Smooth muscle cell (in vitro differentiated cells): Measurements from ENCODE around the gene EPOP. TPM values are rescaled to one million over a fixed set of nuclear protein-coding genes. Genes with fewer than 3 reads are reported as not detected.

Experiments used
- DNase-seq: peaks from one replicate; lab custom pipeline; 2025; ENCODE audit not compliant: unreplicated experiment; lab: John Stamatoyannopoulos, UW
- H2AFZ ChIP-seq: fragments of 200-600 bp; sonication (generic); 2 replicates; pipeline ENCODE4 v1.6.0; 2016; ENCODE audit warnings: antibody characterized with exemption, low read depth, mild to moderate bottlenecking
- H3F3A ChIP-seq: fragments of 200-600 bp; sonication (generic); 2 replicates; pipeline ENCODE4 v1.6.0; 2017; ENCODE audit warnings: antibody characterized with exemption, low read depth
- H3K27ac ChIP-seq: fragments of 200-600 bp; sonication (generic); 2 replicates; pipeline ENCODE4 v1.5.1; 2016; ENCODE audit warnings: low read depth, mild to moderate bottlenecking
- H3K27me3 ChIP-seq: fragments of 200-600 bp; sonication (generic); 2 replicates; pipeline ENCODE4 v1.6.1; 2016; ENCODE audit warnings: low read depth, mild to moderate bottlenecking
- H3K36me3 ChIP-seq: fragments of 200-600 bp; sonication (generic); 2 replicates; pipeline ENCODE4 v1.5.1; 2016; ENCODE audit warnings: low read depth
- H3K4me1 ChIP-seq: fragments of 200-600 bp; sonication (generic); 2 replicates; pipeline ENCODE4 v1.5.1; 2016; ENCODE audit warnings: low read depth
- H3K4me2 ChIP-seq: fragments of 200-600 bp; sonication (generic); 2 replicates; pipeline ENCODE4 v1.6.0; 2016; ENCODE audit warnings: mild to moderate bottlenecking
- H3K4me3 ChIP-seq: fragments of 200-600 bp; sonication (generic); 2 replicates; pipeline ENCODE4 v1.5.1; 2016; ENCODE audit warnings: mild to moderate bottlenecking
- H3K79me2 ChIP-seq: fragments of 200-600 bp; sonication (generic); 2 replicates; pipeline ENCODE4 v1.6.0; 2016; ENCODE audit warnings: low read depth, mild to moderate bottlenecking
- H3K9ac ChIP-seq: fragments of 200-600 bp; sonication (generic); 2 replicates; pipeline ENCODE4 v1.6.0; 2016; ENCODE audit warnings: low read depth
- H3K9me3 ChIP-seq: fragments of 200-600 bp; sonication (generic); replicated peaks from 2 replicates; pipeline ENCODE4 v1.5.1; 2016; ENCODE audit warnings: low read depth
- H4K20me1 ChIP-seq: fragments of 200-600 bp; sonication (generic); 2 replicates; pipeline ENCODE4 v1.6.0; 2016; ENCODE audit warnings: low read depth
- CTCF ChIP-seq: fragments of 200-600 bp; sonication (generic); IDR thresholded peaks from 2 replicates; pipeline ENCODE4 v1.5.1; 2017; ENCODE audit warnings: borderline replicate concordance, mild to moderate bottlenecking, antibody characterized with exemption; ENCODE audit not compliant: insufficient read depth, poor library complexity, severe bottlenecking
- WGBS: methylation state at CpG from one replicate; pipeline ENCODE4 v1.1.7; 2016; ENCODE audit warnings: low lambda C conversion rate; 5-methylcytosine and 5-hydroxymethylcytosine counted together
- polyA plus RNA-seq: library from polyadenylated mRNA; unstranded; fragments of >200 nt; fragmentation: Nextera tagmentation; extraction: Ambion mirVana; gene quantifications from 2 replicates; pipeline ENCODE4 v1.2.1, GENCODE V29; 2016
- total RNA-seq: library from RNA; depleted of rRNA; stranded (reverse); fragments of >200 nt; gene quantifications from 2 replicates; pipeline ENCODE4 v1.2.3, GENCODE V29; 2014

EPOP gene
- total and polyA plus RNA-seq, 2 experiments from 2014 or later: 0.40 to 0.85 TPM

- Histone ChIP-seq H3K9me3 (no peaks in the 10 kb centered on the region), H3K36me3 (no peaks in the 10 kb centered on the region), H4K20me1 (no peaks in the 10 kb centered on the region), H2AFZ (no peak overlapping the region), H3K9ac (no peak overlapping the region), H3F3A (no peaks in the 10 kb centered on the region), H3K4me3 (peak overlapping the region; percentile 41), H3K4me1 (peaks cover 11% of the 10 kb centered on the region), H3K4me2 (peak overlapping the region; percentile 83), H3K27me3 (no peaks in the 10 kb centered on the region), H3K79me2 (no peaks in the 10 kb centered on the region), H3K27ac (no peak overlapping the region)
- DNase-seq: no peak
- no peak for TF ChIP-seq CTCF
- WGBS: 41% methylated on average over 30 of the region's 39 CpGs
Observed at GRCh38 chr17:38719943-38720641, 45.3 kb upstream of the EPOP start.

GRCh38 chr17:38719289-38719942 lies 44.7 kb upstream of the EPOP start:
- no peak for DNase-seq
- H3K27ac ChIP-seq: no peak overlapping the region
- H3K9me3 ChIP-seq: no peaks in the 10 kb centered on the region
- no peaks in the 10 kb centered on the region for H3K79me2 ChIP-seq
- no peaks in the 10 kb centered on the region for H3K36me3 ChIP-seq
- no peak overlapping the region for H3K9ac ChIP-seq
- no peaks in the 10 kb centered on the region for H3F3A ChIP-seq
- H3K4me3 ChIP-seq: peak overlapping the region; percentile 41
- H4K20me1 ChIP-seq: no peaks in the 10 kb centered on the region
- no peak overlapping the region for H2AFZ ChIP-seq
- WGBS: 16% methylated on average over 25 of the region's 29 CpGs
- no peak for TF ChIP-seq CTCF
- peaks cover 11% of the 10 kb centered on the region for H3K4me1 ChIP-seq
- no peaks in the 10 kb centered on the region for H3K27me3 ChIP-seq
- peak overlapping the region; percentile 83 for H3K4me2 ChIP-seq

GRCh38 chr17:38717139-38717745 lies 42.5 kb upstream of the EPOP start:
- Histone ChIP-seq H3F3A (no peaks in the 10 kb centered on the region), H2AFZ (no peak overlapping the region), H3K4me2 (no peak overlapping the region), H3K27ac (no peak overlapping the region), H3K9ac (no peak overlapping the region), H3K4me3 (no peak overlapping the region), H3K36me3 (no peaks in the 10 kb centered on the region), H3K9me3 (no peaks in the 10 kb centered on the region), H3K79me2 (no peaks in the 10 kb centered on the region), H4K20me1 (no peaks in the 10 kb centered on the region), H3K27me3 (no peaks in the 10 kb centered on the region), H3K4me1 (peaks cover 11% of the 10 kb centered on the region)
- TF ChIP-seq CTCF: no peak
- no peak for DNase-seq
- 91% methylated on average over 12 of the region's 12 CpGs for WGBS
